Stimulated activated CD8-positive, alpha-beta memory T cell treated with anti-CD3 and anti-CD28 coated beads, Interleukin-4, amount 100 ng/mL, for 24 hours (primary cell): Measurements from ENCODE around the gene SREBF1.

Experiments
- DNase-seq: peaks from one replicate; pipeline ENCODE4 v3.0.0-alpha.2; 2020; ENCODE audit warnings: low read depth

Gene SREBF1

GRCh38 chr17:17794382-17794781 is 42.4 kb downstream of the SREBF1 start:
- no peak for DNase-seq

GRCh38 chr17:17793378-17794214 is 43.2 kb downstream of the SREBF1 start:
- no peak for DNase-seq

- DNase-seq, result peak; percentile 21
Observed at GRCh38 chr17:17792551-17793377, 44.0 kb downstream of the SREBF1 start.

GRCh38 chr17:17792037-17792550 is 44.7 kb downstream of the SREBF1 start:
- DNase-seq, result no peak

GRCh38 chr17:17790637-17791464 is 45.9 kb downstream of the SREBF1 start:
- DNase-seq, result no peak

- no peak for DNase-seq
Observed at GRCh38 chr17:17789828-17790636, 46.8 kb downstream of the SREBF1 start.

- no peak for DNase-seq
Observed at GRCh38 chr17:17789410-17789809, 47.4 kb downstream of the SREBF1 start.

GRCh38 chr17:17788967-17789366 is 47.8 kb downstream of the SREBF1 start:
- no peak for DNase-seq

GRCh38 chr17:17787568-17787967 is 49.2 kb downstream of the SREBF1 start:
- DNase-seq, result no peak

- DNase-seq, result no peak
Observed at GRCh38 chr17:17786998-17787397, 49.8 kb downstream of the SREBF1 start.

- no peak for DNase-seq
Observed at GRCh38 chr17:17785407-17785806, 51.4 kb downstream of the SREBF1 start.

GRCh38 chr17:17784657-17785267 is 52.0 kb downstream of the SREBF1 start:
- DNase-seq, result no peak

- no peak for DNase-seq
Observed at GRCh38 chr17:17783825-17784656, 52.7 kb downstream of the SREBF1 start.

- peak; percentile 39 for DNase-seq
Observed at GRCh38 chr17:17783116-17783824, 53.5 kb downstream of the SREBF1 start.

- DNase-seq, result no peak
Observed at GRCh38 chr17:17782523-17783115, 54.2 kb downstream of the SREBF1 start.

GRCh38 chr17:17781591-17782496 is 54.9 kb downstream of the SREBF1 start:
- no peak for DNase-seq

GRCh38 chr17:17780922-17781590 is 55.7 kb downstream of the SREBF1 start:
- no peak for DNase-seq
